Cardiac septum (tissue), 1 donor: ENCODE measurements around the gene RCBTB2. TPM values are rescaled to one million over a fixed set of nuclear protein-coding genes. Genes with fewer than 3 reads are reported as not detected.

ENCODE experiments used
- DNase-seq: peaks from one replicate; pipeline ENCODE4 v3.0.0-alpha.2; 2020; ENCODE audit warnings: low spot score
- intact Hi-C: fragments of 100-400 bp; cut with DNase I; formaldehyde crosslinking; loops from one replicate; pipeline ENCODE4 v1.14.0; 2022
- total RNA-seq: library from RNA; stranded (reverse); fragmentation: NEBNext Ultra II Directional; extraction: Animal tissue kit (Norgen Biotek cat#: 25700); gene quantifications from one replicate; pipeline ENCODE4 v1.2.1, GENCODE V29; 2021
- donor health status: DM: no; HTN: no; CAD: no.

The RCBTB2 gene
- total RNA-seq, 1 donor from 2014 or later, result 8.0 TPM

DNA sequence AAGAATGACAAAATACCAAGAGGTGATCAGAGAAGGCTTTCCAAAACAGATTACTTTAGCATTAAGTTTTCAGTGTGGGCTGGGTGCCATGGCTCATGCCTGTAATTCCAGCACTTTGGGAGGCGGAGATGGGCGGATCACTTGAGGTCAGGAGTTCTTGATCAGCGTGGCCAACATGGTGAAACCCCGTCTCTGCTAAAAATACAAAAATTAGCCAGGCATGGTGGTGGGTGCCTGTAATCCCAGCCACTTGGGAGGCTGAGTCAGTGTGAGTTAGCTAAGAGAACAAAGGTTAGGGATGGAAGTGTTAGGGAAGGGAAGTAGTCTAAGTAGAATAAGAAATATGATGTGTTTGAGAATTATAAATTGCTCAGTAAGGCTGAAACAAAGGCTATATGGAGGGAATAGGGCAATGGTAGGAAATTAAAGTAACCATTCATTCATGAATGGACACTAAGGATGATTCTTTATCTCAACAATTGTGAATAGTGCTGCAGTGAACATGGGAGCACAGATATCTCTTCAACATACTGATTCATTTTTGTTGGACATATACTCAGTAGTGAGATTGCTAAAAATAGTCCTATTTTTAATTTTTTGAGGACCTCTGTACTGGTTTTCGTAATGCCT is 3.9 kb upstream of the RCBTB2 start:
- DNase-seq, result no peak
- intact Hi-C loops, result no loop called here

DNA sequence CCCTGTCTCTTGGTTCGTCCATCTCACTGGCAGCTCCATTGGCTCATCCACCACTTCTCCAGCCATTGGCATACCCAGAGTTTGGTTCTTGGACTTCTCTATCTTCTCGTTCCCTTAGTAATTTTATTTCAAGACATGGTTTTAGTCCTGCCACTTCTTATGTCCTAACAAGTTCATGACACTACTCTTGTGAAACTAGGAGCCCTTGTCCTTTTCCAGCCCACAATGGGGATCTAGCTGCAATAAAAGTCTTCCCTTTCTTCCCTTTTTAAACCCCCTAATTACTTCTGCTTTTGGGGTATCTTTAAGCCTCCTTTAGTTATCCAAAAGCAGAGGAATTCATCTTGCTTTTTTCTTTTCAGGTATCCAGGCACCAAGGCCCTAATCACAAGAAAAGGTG is 2.9 kb upstream of the RCBTB2 start:
- DNase-seq, result no peak
- intact Hi-C loops, result no loop called here

DNA sequence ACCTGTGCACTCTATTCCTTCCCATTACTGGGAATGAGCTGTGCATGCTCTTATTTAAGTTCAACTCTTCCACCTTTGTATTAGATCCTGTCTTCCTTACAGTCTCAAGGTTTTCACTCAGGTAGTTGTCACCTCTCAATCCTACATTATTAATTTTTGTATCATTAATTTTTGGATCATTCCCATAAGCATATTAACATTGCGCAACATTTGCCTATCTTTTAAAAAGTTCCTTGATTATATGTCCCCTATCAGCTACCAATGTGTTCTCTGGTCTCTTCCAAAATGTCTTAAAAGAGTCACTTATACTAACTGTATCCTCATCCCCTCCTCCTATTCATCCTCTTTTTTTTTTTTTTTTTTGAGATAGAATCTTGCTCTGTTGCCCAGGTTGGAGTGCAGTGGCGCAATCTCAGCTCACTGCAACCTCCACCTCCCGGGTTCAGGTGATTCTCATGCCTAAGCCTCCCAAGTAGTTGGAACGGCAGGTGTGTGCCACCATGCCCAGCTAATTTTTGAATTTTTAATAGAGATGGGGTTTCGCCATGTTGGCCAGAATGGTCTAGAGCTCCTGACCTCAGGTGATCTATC is 2.1 kb upstream of the RCBTB2 start:
- no peak for DNase-seq
- intact Hi-C loops, result no loop called here

DNA sequence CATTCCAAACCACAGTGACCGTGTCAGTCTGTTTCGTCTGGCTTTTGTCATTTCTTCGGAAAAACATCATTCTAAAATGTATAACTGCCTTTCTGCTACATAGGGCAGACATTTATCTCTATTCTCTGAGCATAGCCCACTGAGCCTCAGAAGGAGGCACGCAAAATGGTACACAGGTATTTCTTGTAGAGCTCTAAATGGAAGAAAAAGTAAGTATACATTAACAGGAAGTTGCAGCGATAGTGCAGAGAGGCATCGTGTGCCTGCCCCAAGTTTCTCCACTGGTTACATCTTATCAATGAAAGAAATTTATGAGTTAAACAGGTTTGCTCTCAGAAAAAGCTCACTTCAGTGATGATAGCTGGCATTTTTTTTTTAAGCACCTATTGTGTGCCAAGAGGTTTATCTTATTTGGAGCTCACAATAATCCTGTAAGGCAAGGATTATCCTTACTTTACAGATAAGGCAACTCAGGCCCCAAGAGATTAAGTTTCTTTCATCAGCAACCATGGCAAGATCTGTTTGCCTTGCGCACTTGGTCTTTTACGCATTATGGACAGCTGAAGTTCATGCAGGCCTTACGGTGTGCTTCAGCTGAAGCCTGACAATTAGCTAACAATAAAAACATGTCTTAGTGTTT is 1.2 kb upstream of the RCBTB2 start:
- intact Hi-C loops, result loop anchor here (2.0 kb wide), 1 partner anchor 41 kb away; no protein-coding TSS in a partner anchor
- no peak for DNase-seq

DNA sequence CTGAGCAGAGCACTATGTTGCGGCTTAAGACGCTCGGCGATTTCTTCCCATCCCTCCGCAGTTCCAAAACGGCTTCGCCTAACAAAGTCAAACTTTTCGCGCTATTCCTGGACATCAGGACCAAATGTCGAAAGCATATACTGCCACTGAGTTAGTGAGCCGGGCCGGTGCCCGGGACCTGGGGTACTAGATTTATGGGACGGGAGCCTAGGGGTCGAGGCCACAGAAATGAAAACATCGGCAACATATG is 699 bp downstream of the RCBTB2 start:
- intact Hi-C loops, result loop anchor here (2.0 kb wide), 1 partner anchor 43 kb away; no protein-coding TSS in a partner anchor
- no peak for DNase-seq

DNA sequence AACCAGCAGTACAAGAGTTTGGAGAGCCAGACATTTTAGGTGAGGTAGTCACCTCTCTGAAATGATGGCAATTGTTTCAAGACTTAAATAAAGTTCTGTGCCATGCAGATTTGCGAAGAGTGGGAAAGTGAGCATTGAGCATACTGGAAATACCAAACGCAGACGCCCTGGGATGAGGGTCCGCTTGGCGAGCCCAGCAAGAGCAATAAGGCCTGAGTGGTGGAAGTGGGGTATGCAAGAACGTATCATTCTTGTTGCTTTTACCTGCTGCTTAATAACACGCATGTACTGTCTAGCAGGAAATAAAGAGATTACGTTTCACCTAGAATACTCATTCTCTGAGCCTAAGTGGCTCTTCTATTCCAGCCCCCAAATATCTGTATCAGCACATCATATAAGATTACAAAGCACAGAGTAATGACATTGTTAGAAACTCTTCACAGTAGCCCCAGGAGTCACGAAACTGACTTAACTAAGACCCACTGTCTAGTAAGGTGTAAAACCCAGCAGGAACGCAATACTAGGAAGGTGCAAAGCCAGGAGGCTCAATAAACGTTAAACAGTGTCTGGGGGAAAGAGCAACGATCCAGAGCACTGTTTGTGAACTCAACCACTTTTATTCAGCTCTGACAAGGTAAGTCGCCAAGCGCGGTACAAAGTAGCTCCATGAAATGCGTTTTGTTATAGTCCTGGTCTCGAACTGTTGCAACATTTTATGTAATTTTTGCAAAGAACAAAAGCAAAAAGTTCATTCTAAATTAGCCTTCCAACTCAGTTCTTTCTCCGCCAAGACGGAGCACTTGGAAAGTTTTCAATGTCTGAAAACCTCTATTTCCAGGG is 1.2 kb downstream of the RCBTB2 start:
- intact Hi-C loops, result loop anchor here (2.0 kb wide), 1 partner anchor 43 kb away; no protein-coding TSS in a partner anchor

DNA sequence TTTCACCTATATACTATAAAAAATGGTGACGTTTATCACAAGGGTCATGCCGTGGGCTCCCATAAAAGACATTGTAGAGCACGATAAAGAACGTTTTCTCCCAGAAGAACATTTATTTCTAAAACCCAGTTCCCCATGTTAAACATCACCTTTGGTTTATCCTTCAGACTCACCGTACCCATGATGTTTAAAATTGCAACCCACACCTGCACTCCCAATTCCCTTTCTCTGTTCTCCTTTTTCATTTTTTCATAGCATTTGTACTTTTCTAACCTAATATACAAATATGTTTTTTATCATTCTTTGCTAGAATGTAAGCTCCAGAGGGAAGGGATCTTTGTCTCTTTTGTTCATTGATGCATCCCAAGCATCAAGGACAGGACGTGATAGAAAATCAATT is 2.0 kb downstream of the RCBTB2 start:
- intact Hi-C loops, result no loop called here
- DNase-seq, result no peak

More for the DNA sequence above, 1.2 kb downstream of the RCBTB2 start:
- no peak for DNase-seq

DNA sequence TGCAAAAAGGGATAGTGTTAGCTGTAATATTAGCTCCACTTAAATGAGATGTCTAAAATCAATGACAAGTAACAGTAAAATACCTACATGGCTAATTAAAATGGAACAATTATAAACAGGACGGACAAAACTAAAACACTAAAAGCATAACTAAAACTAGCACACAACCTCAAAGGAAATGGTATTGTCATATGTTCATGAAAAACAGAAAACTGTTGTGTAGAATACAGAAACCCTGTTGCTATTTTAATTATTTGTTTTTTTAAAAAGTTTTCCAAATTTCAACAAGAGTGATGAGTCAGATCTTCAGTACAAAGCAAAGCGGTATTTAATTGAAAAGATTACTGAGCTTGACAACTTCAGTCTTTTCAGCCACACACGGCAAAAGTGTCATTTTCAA is 4.2 kb downstream of the RCBTB2 start:
- DNase-seq, result no peak
- intact Hi-C loops, result no loop called here

DNA sequence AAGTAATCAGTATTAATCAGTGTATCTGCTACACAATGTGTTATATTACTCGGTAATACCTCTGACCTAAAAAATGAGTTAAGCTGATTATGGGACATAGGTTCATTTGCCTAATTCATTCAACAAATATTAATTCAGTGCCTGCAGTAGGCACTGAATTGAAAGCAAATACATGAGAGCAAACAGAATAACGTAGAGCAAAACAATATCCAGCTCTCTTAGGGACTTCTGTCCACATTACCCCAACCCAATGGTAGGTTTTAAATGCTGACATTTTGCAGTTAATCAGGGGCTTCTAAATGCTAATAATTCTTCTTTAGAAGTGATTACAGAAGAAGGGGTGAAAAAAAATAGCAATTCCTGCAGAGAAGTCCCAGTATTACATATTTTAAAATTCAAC is 4.9 kb downstream of the RCBTB2 start:
- intact Hi-C loops, result no loop called here
- DNase-seq, result no peak

DNA sequence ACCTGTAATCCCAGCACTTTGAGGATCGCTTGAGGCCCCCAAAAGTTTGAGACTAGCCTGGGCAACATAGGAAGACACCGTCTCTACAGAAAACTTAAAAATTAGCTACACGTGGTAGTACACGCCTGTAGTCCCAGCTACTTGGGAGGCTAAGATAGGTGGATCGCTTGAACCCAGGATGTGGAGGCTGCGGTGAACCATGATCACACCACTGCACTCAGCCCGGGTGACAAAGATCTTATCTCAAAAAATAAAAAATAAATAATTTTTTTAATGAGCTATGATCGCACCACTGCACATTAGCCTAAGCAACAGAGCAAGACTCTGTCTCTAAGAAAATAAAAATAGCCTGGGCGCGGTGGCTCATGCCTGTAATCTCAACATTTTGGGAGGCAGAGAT is 6.6 kb downstream of the RCBTB2 start:
- intact Hi-C loops, result no loop called here
- DNase-seq, result no peak

DNA sequence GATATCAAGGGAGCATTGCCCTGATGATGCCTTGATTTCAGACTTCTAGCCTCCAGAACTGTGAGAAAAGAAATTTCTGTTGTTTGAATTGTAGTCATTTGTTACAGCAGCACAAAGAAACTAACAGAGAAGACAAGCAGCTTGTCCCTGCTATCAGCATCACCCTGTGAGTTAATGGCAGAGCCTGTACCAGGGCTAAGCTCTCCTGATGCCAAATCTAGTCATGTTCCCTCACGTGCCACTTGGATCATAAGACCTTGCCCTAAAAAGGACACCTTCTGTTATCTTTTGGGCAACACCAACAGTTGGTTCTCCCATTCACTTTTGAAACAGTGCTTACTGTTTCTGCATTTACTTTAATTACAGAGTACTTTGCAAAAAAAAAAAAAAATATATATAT is 14.8 kb downstream of the RCBTB2 start:
- intact Hi-C loops, result no loop called here
- no peak for DNase-seq

DNA sequence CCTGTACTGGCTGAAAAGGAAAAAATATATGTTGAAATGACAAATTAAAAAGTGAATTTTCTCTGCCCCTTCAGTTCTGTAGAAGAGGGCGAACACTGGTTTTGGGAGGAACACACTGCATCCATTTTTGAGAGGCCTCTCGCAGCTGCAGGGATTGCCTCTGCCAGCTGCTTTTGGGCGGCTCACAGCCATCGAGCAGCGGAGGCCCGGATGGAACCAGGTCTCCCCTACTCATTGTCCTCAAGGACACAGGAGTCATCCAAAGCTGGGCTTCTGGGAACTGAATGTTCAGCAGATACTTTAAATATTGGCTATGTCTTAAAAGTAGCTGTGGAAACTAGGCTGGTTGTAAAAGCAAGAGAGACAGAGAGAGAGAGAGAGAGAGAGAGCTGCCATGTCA is 17.1 kb downstream of the RCBTB2 start:
- no peak for DNase-seq
- intact Hi-C loops, result no loop called here

DNA sequence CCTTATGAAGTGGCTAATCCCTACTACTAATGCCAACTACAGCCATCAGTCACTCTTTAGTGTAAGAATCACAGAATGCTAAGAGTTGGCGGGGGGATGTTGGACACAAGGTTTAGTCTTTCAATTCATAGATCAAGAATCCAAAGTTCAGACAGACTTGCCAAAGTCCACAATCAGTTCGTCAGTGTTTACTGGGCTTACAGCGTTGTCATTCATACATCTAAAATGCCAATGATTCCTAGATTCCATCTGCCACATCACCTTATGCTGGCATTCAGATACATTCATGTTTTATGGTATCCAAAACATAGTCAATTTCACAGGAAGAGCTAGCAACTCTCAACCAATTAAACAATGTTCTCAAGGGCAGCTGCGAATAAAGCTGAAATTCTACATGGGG is 18.1 kb downstream of the RCBTB2 start:
- intact Hi-C loops, result no loop called here
- DNase-seq, result no peak

DNA sequence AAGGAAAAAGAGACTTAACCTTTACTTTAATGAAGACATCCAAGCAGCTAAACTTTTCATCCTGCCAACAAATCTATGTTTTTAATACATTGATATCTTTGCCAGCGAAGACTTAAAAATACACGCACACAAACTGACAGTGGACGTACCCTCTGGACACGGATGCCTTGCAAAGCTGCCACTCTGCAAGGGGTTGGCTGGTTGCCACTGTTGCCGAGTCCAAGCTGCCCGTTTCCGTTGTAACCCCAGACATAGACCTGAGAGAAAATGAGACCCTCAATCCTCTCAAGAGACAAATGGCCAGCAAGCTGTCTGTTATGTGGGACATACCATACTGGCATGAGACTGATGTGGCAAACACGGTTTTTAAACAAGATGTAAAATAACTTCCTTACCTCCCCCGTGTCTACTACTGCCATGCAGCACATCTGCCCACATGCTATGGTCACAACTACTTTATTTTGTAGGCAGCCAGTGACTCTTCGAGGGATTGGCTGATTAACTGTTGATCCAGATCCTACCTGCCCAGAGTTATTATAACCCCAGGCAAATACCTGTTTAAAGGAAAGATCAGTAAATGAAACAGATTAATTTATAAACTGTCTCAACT is 21.2 kb downstream of the RCBTB2 start:
- DNase-seq, result no peak

DNA sequence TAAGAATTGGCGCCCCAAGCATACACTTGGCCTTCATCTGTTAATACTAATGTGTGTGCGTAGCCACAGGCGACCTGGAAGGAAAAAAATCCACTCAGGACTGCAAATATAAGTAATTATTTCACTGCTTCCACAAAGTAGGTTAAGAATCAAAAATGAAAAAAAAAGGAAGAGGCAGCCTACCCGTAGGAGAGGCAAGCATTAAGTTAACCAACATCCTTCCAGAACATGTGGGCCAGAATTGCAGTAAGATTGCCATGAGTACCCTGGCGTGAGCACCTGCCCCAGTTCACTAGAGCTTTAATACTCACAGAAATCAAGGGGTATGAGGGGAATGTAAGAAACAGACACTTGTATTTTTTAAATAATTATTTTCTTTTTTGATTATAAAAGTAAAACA is 22.2 kb downstream of the RCBTB2 start:
- no peak for DNase-seq
- intact Hi-C loops, result no loop called here

More for the DNA sequence above, 21.2 kb downstream of the RCBTB2 start:
- intact Hi-C loops, result no loop called here

DNA sequence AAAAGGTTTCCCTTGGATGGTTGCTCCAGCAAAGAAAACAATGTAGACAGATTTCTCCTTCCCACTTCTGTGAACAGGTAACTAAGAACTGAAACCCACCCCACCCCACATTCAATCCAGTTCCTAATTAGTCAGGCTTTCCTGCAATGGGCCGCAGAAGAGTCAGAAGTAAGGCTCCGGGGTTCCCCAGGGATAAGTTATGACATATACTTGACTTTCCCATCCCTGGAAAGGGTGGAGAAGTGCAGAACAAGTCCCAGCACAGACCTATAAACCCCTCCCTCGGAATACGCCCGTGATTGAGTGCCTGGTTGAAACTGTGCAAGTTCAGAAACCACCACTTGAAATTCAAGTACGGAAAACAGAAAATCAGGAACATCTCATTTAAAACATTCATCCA is 24.9 kb downstream of the RCBTB2 start:
- DNase-seq, result no peak
- intact Hi-C loops, result loop anchor here (5.0 kb wide), 1 partner anchor 64 kb away; no protein-coding TSS in a partner anchor

DNA sequence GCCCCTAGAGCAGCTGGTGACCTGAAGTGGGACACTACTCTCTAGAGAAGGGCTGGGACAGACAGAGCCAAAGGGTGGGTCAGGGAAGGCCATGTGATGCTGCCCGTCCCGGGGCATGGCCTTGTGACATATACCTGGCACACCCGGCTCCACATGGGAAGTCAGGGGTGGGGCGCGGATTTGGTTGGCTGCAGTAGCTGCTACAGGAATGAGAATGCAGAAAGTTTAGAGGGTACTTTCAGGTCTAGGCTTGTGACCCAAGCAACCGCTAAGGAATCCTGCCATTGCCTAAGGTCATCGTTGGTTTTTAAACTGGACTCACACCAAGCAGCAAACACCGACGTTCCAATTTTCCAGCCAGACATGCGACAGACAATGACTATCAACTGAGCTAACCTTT is 25.9 kb downstream of the RCBTB2 start:
- intact Hi-C loops, result loop anchor here (5.0 kb wide), 1 partner anchor 65 kb away; no protein-coding TSS in a partner anchor
- DNase-seq, result no peak

DNA sequence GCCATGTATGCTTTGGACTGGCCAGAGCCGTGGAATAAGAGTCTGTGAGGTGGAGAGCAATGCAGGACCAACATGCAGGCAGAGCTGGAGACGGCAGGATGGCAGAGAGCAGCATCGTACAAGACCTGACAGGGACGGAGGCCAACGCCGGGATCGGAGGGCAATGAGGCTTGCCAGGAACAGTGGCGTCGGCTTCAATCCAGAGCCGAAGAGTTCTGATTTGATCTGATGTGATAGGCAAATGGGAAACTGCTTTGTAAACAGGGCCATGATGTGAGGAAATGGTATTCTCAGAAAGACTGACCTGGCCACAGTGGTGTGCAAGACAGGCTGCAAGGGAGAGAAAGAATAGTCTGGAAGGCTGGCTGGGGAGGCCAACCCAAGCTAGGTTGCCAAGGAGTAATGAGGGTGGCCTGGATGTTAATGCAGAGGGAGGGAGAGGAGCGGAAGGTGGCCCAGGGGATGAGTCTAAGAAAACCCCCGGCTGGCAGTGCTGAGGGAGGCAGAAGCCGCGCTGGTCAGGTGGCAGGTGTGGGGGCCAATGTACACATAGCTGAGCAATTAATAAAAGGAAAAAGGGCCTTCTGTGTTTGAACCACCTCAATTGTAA is 26.7 kb downstream of the RCBTB2 start:
- intact Hi-C loops, result loop anchor here (5.0 kb wide), 1 partner anchor 66 kb away; no protein-coding TSS in a partner anchor
- no peak for DNase-seq

DNA sequence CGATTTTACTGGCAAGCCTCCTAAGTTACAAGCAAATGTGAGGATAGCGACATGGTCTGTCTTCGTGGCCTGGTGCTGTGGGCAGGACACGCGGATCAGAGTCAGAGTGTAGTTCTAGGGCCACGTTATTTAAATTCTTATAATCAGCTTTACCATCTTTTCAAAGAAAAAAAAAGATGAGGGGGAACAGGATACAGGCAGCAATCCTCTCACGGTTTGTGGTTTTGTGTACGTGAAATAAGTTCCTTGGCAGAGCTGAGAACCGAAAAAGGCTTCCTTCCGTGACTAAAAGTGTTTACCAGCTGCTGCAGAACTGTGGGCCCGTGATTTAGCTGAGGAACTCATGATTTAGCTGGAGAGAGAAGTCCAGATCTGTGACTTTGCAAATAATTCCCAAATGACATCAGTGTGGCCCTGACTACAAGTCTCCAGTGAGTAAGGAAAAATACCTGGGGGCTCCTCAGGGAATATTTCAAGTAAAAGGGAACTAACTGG is 27.2 kb downstream of the RCBTB2 start:
- DNase-seq, result no peak
- intact Hi-C loops, result loop anchor here (5.0 kb wide), 1 partner anchor 67 kb away; no protein-coding TSS in a partner anchor
